NCI-H345 treated with DMSO at 0.1 percent for 48 hours (cell line): ENCODE measurements around the gene CACNA1F.

Experiments used
- DNase-seq: peaks from one replicate; lab custom pipeline; 2025; ENCODE audit not compliant: unreplicated experiment; lab: John Stamatoyannopoulos, UW

CACNA1F gene

DNA sequence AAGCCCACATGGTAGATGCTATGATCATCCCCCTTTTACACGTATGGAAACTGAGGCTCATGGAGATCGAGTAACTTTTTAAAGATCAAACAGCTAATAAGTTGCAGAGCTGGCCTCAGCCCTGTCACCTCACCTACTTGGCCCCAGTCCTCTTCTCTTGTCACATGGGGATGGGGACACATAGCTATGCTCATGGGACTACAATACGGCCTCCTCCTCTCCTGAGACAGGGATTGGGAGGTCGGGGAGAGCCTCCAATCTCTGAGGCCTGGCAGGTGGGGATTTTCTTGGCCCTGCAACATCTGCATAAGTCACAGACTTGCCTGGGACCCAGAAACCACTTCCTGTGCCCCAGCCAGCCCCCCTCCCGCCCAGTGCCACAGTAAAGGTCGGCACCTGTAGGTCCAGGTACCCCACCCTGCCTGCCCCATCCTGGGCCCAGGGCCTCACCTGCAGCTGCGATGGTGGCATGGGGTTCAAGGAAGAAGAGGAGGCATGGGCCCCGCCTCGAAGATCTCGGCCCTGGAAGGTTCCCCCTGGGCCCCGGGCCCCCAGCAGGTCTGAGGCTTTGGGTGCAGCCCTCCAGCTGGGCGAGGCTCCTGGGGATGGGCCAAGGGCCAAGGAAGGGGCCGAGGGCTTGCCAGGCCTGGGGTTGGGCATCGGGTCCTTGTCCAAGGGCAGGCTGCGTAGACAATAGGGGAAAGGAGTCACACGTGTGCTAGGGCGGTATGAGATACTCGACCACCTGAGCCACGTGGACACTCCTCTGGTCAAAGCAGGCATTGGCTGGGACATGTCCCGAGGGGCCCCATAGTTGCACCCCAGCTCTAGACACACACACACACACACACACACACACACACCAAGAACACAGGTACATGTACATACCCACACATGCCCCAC, 25.0 kb upstream of the CACNA1F start:
- DNase-seq: no peak

DNA sequence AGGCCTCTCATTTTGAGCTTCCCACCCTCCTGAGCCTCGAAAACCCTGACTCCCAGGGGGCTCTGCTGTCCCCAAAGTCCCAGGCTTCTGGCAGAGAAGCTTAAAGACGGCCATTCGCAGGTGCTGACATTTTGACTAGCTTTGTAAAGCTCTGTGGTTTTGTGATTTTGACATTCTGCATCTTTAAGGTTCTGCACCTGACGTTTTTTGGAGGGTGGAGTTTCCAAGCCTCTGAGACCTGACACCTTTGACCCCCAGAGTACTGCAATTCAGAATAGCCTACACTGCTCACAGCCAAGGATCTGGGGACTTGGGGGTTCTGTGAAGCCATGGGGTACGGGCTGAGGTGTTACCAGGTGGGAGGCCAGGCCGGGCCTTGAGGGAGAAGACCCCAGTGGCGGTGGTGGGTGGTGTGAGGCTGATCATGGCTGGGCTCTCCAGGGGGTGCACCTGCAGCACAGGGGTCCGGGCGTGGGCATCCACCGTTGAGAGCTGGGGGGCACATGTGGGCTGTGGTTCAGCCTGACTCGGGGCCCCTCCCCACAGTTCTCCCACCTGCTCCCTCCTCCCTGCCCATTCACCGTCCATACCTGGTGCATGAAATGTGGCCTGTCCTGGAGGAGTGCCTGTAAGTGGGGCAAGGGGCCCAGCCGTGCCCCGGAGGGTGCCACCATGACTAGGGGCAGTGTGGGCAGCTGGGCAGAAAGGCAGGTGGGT, 24.1 kb upstream of the CACNA1F start:
- no peak for DNase-seq

DNA sequence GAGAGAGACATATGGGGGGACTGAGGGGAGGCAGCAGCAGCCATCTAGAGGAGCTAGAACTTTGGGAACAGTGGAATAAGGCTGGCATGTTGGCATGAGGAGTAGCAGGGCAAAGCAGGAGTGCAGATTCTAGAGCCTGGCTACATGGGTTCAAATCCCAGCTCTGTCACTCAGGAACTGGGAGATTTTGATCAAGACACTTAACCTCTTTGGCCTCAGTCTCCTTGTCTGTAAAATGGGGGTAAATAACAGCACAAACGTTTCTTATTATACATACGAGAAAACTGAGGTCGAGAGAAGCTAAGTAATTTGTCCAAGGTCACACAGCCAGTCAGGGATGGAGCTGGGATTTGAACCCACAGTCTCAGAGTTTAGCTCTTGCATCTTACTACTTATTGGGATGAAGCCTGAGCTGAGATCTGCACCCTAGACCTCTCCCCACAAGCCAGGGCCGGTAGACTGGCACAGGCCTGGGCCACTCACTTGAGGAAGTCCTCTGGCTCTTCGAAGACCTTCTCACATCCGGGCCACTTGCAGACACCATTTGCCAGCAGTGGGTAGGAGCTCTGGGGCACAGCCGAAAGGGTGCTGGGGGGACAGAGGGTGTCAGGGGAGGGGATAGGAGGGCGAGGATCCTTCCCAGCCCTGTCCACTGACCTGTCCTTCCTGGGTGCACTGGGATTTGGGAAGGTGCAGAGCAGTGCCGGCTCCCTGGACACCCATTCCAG, 23.3 kb upstream of the CACNA1F start:
- DNase-seq: no peak

DNA sequence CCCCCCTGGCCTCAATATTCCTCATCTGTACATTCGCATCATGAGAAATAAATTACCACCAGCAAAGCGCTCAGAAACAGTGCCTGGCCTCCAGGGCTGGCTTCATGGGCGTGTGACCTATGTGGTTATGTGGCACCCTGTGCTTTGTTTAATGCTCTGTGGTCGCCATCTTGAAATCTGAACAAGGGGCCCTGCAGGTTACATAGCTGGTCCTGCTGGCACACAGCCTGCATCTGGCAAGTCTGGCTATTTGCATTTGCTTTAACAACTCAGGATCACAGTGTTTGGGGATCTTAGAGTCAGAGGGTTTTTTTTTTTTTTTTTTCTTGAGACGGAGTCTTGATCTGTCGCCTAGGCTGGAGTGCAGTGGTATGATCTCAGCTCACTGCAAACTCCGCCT, 21.5 kb upstream of the CACNA1F start:
- no peak for DNase-seq

DNA sequence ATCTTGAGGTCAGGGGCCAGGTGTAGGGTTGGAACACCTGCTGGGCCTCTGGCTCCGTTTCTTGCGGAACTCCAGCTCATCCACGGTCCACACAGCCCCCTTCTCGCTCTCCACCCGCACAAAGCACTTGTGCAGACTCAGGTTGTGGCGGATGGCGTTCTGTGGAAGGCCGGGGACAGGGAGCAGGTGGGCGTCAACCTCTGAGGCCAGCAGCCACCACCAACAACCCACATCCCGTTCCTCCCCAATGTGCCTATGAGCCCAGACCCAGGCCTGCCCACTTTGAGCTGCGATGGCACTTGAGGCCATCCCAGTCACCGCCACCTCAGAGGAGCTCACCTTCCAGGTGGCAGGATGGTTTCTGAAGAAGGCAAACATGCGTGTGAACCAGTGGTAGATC, 18.2 kb upstream of the CACNA1F start:
- no peak for DNase-seq

DNA sequence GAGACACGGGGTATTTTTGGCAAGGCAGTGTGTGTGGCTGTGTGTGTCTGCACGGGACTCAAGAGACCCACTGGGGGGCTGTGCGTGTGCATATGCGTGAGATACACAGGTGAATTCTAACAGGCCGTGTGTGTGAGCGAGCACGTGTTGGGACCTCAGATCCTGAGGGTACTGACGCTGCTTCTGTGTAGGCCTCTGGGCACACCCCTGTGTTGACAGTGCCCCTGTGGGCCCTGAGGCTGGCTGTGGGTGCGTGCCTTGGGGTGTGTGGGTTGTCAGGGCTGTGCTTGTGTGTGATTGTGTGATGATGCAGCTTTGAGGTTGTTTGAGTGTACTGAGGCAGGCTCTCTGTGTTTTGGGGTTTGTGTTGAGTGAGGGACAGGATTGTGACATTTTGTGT, 17.4 kb upstream of the CACNA1F start:
- DNase-seq: no peak

DNA sequence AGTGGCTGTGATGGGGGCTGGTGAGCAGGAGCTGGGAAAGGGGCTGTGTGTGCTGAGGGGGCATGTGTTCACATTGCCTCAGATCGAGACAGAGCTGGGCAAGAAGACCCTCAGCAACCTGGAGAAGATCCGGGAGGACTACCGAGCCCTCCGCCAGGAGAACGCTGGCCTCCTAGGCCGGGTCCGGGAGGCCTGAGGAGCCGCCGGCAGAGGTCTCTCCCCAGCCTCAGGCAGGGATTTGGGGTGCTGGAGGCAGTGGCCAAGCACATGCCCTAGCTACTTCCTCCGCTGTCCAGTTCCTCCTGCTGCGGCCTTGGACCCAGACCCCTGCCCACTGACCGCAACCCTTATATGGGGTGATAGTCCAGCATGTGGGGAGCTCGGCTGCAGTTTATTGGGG, 16.9 kb upstream of the CACNA1F start:
- no peak for DNase-seq

DNA sequence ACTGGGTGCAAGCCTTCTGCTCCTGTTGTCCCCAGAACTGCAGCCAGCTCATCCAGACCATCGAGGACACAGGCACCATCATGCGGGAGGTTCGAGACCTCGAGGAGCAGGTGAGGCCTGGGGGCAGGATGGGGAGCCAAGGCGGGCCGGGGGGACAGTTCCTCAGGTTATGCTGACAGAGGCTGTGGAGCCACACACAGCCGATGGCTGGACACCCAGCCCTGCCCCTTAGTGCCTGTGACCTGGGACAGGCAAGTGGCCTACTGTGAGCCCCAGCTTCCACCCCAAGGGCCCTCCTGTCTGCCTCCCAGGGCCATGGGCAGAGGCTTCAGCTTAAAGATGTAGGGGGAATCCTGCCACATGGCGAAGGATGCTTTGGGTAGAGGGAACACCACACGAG, 16.5 kb upstream of the CACNA1F start:
- no peak for DNase-seq

DNA sequence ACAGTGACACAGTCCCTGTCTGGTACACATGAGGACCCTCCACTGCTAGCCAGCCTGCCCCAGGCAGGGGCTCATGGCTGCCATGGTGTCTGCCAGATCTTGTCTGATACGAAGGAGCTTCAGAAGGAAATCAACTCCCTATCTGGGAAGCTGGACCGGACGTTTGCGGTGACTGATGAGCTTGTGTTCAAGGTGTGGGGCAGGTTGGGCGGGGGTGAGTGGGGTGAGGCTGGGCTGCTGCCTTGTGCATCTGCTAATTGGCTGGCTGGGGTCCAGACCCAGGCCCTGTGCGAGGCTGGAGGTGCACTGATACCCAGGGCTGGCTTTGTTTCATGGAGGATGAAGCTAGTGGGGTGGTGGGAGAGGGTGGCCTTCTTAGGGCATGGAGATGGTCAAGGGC, 15.9 kb upstream of the CACNA1F start:
- no peak for DNase-seq

DNA sequence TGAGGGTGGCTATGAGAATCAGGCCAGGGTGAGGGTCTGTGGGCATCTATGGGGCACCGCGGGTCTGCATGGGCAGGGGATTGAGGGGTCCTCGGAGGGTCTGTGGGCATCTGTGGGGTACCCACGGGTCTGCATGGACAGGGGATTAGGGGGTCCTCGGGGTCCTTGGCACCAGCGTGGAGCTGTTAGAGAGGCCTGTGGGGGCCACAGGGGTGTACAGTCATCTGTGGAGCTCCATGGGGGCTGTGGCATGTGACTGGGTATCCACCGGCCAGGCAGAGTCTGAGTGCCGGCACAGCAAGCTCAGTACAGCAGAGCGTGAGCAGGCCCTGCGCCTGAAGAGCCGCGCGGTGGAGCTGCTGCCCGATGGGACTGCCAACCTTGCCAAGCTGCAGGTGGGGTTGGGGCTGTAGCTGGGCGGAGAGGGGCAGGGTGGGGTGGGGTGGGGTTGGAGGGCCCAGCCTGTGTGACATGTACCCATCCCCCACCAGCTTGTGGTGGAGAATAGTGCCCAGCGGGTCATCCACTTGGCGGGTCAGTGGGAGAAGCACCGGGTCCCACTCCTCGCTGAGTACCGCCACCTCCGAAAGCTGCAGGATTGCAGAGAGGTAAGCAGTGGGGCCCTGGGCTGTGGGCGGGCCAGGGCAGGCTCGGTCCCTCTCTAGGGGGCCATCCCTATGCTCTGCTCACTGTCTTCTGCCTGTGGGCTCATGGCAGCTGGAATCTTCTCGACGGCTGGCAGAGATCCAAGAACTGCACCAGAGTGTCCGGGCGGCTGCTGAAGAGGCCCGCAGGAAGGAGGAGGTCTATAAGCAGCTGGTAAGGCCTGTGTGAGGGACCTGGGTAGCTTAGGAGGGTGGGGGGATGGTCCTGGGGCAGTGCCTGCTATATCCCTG, 15.0 kb upstream of the CACNA1F start:
- DNase-seq: peak; percentile 4

DNA sequence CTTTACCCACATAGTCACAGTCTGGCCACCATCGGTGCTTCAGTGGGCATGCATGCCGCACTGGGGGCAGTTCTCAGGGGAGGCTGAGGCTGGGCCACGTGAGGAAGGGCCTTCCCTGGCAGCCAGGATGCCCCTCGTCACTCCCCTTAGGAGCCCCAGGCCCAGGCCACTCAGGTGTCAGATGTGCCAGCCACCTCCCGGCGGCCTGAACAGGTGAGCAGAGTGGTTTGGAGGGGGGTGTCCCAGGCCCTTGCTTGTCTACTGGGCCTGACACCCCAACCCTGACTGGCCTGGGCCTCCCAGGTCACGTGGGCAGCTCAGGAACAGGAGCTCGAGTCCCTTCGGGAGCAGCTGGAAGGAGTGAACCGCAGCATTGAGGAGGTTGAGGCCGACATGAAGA, 14.2 kb upstream of the CACNA1F start:
- no peak for DNase-seq

DNA sequence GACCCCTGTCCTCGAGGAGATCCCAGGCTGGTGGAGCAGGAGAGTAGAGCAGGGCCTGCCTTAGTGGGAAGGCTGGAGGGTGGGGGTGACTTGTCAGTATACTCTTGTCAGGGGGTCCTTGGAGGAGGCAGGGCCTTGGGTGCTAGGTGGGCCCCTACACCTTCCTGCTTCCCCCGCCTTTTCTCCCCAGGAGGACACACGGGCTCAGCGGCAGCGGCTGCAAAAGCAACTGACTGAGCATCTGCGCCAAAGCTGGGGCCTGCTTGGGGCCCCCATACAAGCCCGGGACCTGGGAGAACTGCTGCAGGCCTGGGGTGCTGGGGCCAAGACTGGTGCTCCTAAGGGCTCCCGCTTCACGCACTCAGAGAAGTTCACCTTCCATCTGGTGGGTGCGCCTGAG, 13.4 kb upstream of the CACNA1F start:
- no peak for DNase-seq

DNA sequence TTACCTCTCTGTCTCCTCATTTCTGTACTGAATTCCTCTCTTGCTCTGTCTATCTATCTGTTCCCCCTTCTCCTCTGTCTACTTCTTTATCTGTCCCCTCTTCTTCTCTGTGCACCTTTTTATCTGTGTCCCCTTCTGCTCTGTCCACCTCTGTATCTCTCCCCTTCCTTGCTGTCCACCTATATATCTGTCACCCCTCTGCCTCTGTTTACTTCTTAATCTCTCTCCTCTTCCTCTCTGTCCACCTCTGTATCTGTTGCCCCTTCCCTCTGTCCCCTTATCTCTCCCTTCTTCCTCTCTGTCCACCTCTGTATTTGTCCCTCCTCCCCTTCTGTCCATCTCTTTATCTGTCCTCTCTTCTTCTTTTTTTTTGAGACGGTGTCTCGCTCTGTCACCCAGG, 11.1 kb upstream of the CACNA1F start:
- DNase-seq: no peak

DNA sequence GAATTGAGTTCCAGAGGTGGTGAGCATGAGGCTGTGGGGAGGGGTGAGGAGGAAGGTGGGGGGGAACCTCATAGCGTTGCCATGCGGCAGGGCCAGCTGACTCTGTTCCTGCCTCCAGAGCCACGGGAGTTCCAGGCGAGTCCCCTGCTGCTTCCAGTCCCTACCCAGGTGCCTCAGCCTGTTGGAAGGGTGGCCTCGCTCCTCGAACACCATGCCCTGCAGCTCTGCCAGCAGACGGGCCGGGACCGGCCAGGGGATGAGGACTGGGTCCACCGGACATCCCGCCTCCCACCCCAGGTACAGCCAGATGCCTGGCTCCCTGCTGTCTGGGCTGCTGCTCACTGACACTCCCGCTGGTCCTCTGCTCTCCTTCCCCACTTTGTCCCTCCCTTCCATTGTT, 10.0 kb upstream of the CACNA1F start:
- DNase-seq: no peak

DNA sequence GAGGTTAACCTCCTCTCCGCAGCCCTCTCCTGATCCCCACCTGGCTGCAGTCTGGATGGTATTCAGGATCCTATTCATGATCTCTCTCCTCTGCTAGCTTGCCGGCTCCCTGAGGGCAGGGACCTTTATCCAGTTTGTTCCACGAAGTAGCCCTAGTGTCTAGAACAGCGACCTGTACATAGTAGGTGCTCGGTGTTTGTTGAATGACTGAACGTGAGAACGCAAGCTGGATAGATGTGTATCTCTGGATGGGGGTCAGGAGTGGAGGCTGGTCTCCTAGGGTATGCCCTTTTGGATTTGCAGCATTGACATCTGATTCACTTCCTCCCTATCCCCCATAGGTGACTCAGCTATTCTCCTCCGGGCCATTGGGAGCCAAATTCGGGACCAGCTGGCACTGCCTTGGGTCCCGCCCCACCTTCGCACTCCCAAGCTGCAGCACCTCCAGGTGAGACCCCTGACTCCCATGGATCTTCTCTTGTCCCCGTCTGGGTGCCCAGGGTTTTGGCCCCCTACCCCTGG, 9.5 kb upstream of the CACNA1F start:
- DNase-seq: no peak

DNA sequence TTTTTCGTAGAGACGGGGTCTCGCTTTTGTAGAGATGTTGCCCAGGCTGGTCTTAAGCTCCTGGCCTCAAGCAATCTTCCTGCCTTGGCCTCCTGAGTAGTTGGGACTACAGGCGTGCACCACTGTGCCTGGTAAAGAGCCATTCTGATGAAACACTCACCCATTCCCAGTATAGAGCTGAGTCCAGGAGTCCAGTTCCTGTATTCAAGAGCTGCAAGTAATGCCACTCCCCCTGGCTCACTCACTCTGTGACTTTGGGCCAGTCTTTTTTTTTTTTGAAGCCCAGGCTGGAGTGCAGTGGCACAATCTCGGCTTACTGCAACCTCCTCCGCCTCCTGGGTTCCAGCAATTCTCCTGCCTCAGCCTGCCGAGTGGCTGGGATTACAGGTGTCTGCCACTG, 5.6 kb upstream of the CACNA1F start:
- DNase-seq: no peak

DNA sequence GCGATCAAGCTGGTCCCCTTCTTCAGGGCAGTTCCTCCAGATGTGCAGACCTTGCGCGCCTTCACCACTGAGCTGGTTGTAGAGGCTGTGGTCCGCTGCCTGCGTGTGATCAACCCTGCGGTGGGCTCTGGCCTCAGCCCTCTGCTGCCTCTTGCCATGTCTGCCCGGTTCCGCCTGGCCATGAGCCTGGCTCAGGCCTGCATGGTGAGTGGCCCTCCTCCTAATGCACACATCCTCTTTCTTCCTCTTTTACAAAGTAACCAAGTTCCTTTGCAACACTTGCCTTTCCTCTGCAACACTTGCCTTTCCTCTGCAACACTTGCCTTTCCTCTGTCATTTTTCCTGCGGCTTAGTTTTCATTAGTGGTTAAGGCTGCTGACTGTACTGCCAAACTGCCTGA, 3.9 kb upstream of the CACNA1F start:
- no peak for DNase-seq

DNA sequence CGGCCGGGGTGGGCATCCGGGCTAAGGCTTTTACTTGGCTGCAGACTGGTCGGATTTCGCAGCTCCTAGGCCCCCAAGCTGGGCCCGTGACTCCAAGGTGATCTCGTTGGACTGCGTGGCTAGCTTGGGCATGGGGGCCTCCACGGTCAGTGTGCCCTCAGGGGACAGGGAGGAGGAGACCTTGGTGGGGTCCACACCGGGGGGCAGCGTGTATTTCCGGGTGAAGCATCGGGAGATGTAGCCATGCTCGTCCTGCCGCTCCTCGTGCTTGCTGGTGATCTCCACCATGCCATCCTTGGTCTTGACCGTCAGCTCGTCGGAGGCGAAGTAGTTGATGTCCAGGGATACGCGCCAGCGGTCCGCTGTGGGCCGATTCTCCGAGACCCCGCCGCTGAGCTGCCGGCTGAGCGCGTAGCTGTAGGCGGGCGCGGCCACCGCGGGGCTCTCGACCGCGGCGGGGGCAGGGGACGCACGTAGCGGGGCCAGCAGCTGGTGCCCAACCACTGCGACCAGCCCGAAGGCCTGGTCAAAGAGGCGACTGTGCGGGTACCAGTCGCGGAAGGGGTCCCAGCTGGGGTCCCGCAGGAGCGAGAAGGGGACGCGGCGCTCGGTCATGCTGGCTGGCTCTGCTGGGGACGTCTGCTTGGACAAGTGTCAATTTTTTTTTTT, 881 bp upstream of the CACNA1F start:
- DNase-seq: no peak

DNA sequence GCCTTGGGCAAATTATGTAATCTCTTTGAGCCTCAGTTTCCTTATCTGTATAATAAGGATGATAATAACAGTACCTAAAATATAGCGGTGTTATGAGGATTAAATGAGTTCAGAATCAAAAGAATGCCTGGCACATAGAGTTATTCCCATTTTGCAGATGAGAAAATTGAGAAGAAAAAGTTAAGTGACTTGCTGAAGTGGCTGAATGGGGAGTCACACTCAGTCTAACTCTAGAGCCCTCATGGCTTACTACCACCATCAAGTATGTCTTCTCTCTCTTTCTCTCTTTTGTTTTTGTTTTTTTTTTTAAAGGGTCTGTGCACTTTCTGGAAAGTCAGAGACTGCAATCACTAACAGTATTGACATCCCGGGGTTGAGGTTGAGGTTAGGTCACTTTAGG, 615 bp downstream of the CACNA1F start:
- no peak for DNase-seq

DNA sequence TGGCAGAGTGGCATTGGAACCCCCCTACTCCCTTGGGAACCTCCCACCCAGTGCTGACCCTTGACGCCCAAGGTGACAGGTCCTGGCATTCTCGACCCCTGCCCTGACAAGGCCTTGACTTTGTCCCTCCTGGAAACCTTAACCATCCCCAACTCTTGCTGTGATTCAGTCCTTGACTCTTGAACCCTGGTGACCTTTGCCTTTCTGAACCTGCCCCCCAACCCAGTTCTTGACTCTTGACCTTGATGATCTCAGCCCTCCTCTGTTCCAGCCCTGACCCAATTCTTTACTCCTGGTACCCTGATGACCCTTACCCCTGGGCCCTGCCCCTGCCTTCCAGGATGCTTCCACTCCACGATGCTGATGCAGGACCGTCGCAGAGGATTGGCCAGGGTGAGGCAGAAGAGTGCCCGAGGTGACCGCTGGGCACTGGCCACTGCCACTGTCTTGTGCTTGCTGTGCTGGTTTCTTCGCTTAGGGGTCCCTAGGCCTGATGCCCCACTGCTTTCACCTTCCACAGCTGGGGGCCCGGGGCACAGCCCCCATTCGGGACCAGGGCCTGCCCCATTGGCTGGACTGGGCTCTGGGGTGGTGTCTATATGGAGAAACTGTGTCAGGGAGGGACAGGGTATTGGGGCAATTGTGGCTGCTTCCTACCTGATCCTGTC, 1.7 kb downstream of the CACNA1F start:
- DNase-seq: no peak
